ENCODE measurements around the gene GSTM2.

- TF ChIP-seq, protein P1, sequence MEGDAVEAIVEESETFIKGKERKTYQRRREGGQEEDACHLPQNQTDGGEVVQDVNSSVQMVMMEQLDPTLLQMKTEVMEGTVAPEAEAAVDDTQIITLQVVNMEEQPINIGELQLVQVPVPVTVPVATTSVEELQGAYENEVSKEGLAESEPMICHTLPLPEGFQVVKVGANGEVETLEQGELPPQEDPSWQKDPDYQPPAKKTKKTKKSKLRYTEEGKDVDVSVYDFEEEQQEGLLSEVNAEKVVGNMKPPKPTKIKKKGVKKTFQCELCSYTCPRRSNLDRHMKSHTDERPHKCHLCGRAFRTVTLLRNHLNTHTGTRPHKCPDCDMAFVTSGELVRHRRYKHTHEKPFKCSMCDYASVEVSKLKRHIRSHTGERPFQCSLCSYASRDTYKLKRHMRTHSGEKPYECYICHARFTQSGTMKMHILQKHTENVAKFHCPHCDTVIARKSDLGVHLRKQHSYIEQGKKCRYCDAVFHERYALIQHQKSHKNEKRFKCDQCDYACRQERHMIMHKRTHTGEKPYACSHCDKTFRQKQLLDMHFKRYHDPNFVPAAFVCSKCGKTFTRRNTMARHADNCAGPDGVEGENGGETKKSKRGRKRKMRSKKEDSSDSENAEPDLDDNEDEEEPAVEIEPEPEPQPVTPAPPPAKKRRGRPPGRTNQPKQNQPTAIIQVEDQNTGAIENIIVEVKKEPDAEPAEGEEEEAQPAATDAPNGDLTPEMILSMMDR (conservative IDR thresholded peaks at IDR 0.05; ENCODE audit: low read length) = no peak
- no peak for TF ChIP-seq EZH2phosphoT487 (IDR thresholded peaks at IDR 0.05; ENCODE audit: borderline replicate concordance)
These were observed 48.1 kb upstream of the GSTM2 start, which contains the start of the genes AMPD2 and GNAT2 for GRCh38 chr1:109619576-109620400.

Measured in Loucy (cell line).